ENCODE results near the gene RELA. TPM values are rescaled to one million over a fixed set of nuclear protein-coding genes. Genes with fewer than 3 reads are reported as not detected.
"Not testable (repeated sequence)": the region's sequence is repeated elsewhere in the genome, so short reads cannot be mapped to it uniquely, and the experiment has no call there.

The RELA gene
- polyA plus RNA-seq, 1 experiment: 46.2 TPM

GRCh38 chr11:65708451-65708850 lies 45.7 kb upstream of the RELA start:
- H3K36me3 ChIP-seq (ENCODE audit: control insufficient read depth, insufficient read depth, low read length): peaks cover 6% of the 10 kb centered on the region
- TF ChIP-seq CTCF (IDR thresholded peaks at IDR 0.05; ENCODE audit: insufficient read depth, low read depth, low read length): no peak
- no peak for DNase-seq (ENCODE audit: low read depth)
- ChIA-PET POLR2A (no interaction called here), CTCF (interaction anchor here (1.1 to 5.8 kb wide), 5 partner anchors 21 to 175 kb away, joined by 3 to 50 read pairs (median 4); partner anchors contain the start of genes AP5B1 and SNX32)
- H3K4me3 ChIP-seq (ENCODE audit: low read depth, low read length): no peak overlapping the region
- peaks cover 2% of the 10 kb centered on the region; the same call in 1 of the 2 replicates for H3K27me3 ChIP-seq (ENCODE audit: control insufficient read depth, insufficient read depth, low read length)

GRCh38 chr11:65707002-65707401 lies 44.3 kb upstream of the RELA start:
- POLR2A ChIA-PET; DNase-seq (ENCODE audit: low read depth); H3K4me3 ChIP-seq (ENCODE audit: low read depth, low read length); H3K27me3 ChIP-seq (ENCODE audit: control insufficient read depth, insufficient read depth, low read length); H3K36me3 ChIP-seq (ENCODE audit: control insufficient read depth, insufficient read depth, low read length): not testable (repeated sequence)
- CTCF ChIA-PET: interaction anchor here (0.6 to 3.8 kb wide), 8 partner anchors 12 to 696 kb away, joined by 3 to 34 read pairs (median 4); no protein-coding TSS in a partner anchor

GRCh38 chr11:65706303-65706763 lies 43.6 kb upstream of the RELA start:
- CTCF ChIA-PET: interaction anchor here (0.7 to 3.8 kb wide), 19 partner anchors 8 to 316 kb away, joined by 3 to 34 read pairs (median 4); partner anchors contain the start of gene FIBP
- H3K27me3 ChIP-seq (ENCODE audit: control insufficient read depth, insufficient read depth, low read length); H3K36me3 ChIP-seq (ENCODE audit: control insufficient read depth, insufficient read depth, low read length); DNase-seq (ENCODE audit: low read depth); H3K4me3 ChIP-seq (ENCODE audit: low read depth, low read length): not testable (repeated sequence)
- peak; percentile 55 for TF ChIP-seq CTCF (IDR thresholded peaks at IDR 0.05; ENCODE audit: insufficient read depth, low read depth, low read length)
- POLR2A ChIA-PET: interaction anchor here (0.7 kb wide), 1 partner anchor 241 kb away, joined by 5 read pairs; no protein-coding TSS in a partner anchor

- CTCF ChIA-PET: interaction anchor here (0.7 to 2.6 kb wide), 7 partner anchors 14 to 115 kb away, joined by 3 to 10 read pairs (median 8); no protein-coding TSS in a partner anchor
- DNase-seq (ENCODE audit: low read depth): no peak
- Histone ChIP-seq H3K27me3 (ENCODE audit: control insufficient read depth, insufficient read depth, low read length) (peaks cover 6% of the 10 kb centered on the region), H3K4me3 (ENCODE audit: low read depth, low read length) (no peak overlapping the region), H3K36me3 (ENCODE audit: control insufficient read depth, insufficient read depth, low read length) (no peaks in the 10 kb centered on the region)
- no peak for TF ChIP-seq CTCF (IDR thresholded peaks at IDR 0.05; ENCODE audit: insufficient read depth, low read depth, low read length)
- POLR2A ChIA-PET: interaction anchor here (0.5 kb wide), 1 partner anchor 184 kb away, joined by 8 read pairs; the partner anchor contains the start of gene FIBP
Measured at GRCh38 chr11:65703846-65704245, 41.1 kb upstream of the RELA start.

GRCh38 chr11:65701686-65702085 lies 39.0 kb upstream of the RELA start:
- Histone ChIP-seq H3K36me3 (ENCODE audit: control insufficient read depth, insufficient read depth, low read length) (no peaks in the 10 kb centered on the region), H3K27me3 (ENCODE audit: control insufficient read depth, insufficient read depth, low read length) (peaks cover 6% of the 10 kb centered on the region), H3K4me3 (ENCODE audit: low read depth, low read length) (no peak overlapping the region)
- DNase-seq (ENCODE audit: low read depth): no peak
- TF ChIP-seq CTCF (IDR thresholded peaks at IDR 0.05; ENCODE audit: insufficient read depth, low read depth, low read length): no peak
- POLR2A ChIA-PET: no interaction called here
- CTCF ChIA-PET: interaction anchor here (1.4 kb wide), 1 partner anchor 10 kb away, joined by 5 read pairs; the partner anchor contains the start of gene KAT5

All from BJ (cell line).